Left ventricle myocardium inferior (tissue), 1 donor: ENCODE data around the gene TNNI3. TPM values are rescaled to one million over a fixed set of nuclear protein-coding genes. Genes with fewer than 3 reads are reported as not detected.

Experiments
- DNase-seq: peaks from one replicate; pipeline ENCODE4 v3.0.0-alpha.2; 2020
- H3K27ac ChIP-seq: fragments of 200-600 bp; replicated peaks from 2 replicates; pipeline ENCODE4 v1.8.0; 2021
- H3K27me3 ChIP-seq: fragments of 200-600 bp; 2 replicates; pipeline ENCODE4 v1.8.0; 2021; ENCODE audit warnings: low read depth
- H3K36me3 ChIP-seq: fragments of 200-600 bp; 2 replicates; pipeline ENCODE4 v1.8.0; 2021
- H3K4me1 ChIP-seq: fragments of 200-600 bp; 2 replicates; pipeline ENCODE4 v1.8.0; 2021
- H3K4me3 ChIP-seq: fragments of 200-600 bp; 2 replicates; pipeline ENCODE4 v1.8.0; 2021; ENCODE audit warnings: mild to moderate bottlenecking, moderate library complexity
- H3K9me3 ChIP-seq: fragments of 200-600 bp; replicated peaks from 2 replicates; pipeline ENCODE4 v1.8.0; 2021
- intact Hi-C: fragments of 100-400 bp; cut with micrococcal nuclease; formaldehyde crosslinking; loops from one replicate; pipeline ENCODE4 v1.11.0; 2022
- total RNA-seq: library from RNA; stranded (reverse); fragmentation: NEBNext Ultra II Directional; extraction: Animal tissue kit (Norgen Biotek cat#: 25700); gene quantifications from one replicate; pipeline ENCODE4 v1.2.1, GENCODE V29; 2021
- TF ChIP-seq, protein P1 (sequence below): fragments of 200-600 bp; IDR thresholded peaks from 2 replicates; pipeline ENCODE4 v1.8.0; 2021; ENCODE audit warnings: antibody characterized with exemption, mild to moderate bottlenecking, borderline replicate concordance
- donor health status: DM: no; HTN: yes; CAD: no; lungs with severe emphysema.

The TNNI3 gene
- total RNA-seq, 1 donor from 2014 or later, result 7,701 TPM

DNA sequence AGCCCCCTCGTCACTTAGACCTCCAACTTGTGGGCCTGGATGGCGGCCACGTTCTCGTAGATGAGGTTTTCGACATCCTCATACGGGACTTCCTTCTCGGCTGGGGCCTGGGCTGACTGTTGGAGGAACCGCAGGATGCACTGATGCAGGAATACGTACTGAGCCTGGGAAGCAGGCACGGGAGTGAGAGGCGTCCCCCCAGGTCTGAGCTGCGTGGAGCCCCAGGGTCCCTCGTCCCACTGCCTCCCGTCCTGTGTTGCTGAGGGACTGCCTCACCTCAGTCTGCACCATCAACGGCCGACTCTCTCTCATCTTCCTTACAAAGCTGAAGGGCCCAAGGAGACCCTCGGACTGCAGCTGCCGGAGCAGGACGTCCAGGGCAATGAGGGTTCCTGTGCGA lies 24.2 kb upstream of the TNNI3 start:
- Histone ChIP-seq H3K9me3 (no peaks in the 10 kb centered on the region), H3K4me1 (peaks cover 17% of the 10 kb centered on the region), H3K36me3 (no peaks in the 10 kb centered on the region), H3K27me3 (peaks cover 97% of the 10 kb centered on the region), H3K4me3 (no peak overlapping the region), H3K27ac (no peak overlapping the region)
- TF ChIP-seq, protein P1, sequence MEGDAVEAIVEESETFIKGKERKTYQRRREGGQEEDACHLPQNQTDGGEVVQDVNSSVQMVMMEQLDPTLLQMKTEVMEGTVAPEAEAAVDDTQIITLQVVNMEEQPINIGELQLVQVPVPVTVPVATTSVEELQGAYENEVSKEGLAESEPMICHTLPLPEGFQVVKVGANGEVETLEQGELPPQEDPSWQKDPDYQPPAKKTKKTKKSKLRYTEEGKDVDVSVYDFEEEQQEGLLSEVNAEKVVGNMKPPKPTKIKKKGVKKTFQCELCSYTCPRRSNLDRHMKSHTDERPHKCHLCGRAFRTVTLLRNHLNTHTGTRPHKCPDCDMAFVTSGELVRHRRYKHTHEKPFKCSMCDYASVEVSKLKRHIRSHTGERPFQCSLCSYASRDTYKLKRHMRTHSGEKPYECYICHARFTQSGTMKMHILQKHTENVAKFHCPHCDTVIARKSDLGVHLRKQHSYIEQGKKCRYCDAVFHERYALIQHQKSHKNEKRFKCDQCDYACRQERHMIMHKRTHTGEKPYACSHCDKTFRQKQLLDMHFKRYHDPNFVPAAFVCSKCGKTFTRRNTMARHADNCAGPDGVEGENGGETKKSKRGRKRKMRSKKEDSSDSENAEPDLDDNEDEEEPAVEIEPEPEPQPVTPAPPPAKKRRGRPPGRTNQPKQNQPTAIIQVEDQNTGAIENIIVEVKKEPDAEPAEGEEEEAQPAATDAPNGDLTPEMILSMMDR, result no peak
- no peak for DNase-seq
- intact Hi-C loops, result no loop called here

DNA sequence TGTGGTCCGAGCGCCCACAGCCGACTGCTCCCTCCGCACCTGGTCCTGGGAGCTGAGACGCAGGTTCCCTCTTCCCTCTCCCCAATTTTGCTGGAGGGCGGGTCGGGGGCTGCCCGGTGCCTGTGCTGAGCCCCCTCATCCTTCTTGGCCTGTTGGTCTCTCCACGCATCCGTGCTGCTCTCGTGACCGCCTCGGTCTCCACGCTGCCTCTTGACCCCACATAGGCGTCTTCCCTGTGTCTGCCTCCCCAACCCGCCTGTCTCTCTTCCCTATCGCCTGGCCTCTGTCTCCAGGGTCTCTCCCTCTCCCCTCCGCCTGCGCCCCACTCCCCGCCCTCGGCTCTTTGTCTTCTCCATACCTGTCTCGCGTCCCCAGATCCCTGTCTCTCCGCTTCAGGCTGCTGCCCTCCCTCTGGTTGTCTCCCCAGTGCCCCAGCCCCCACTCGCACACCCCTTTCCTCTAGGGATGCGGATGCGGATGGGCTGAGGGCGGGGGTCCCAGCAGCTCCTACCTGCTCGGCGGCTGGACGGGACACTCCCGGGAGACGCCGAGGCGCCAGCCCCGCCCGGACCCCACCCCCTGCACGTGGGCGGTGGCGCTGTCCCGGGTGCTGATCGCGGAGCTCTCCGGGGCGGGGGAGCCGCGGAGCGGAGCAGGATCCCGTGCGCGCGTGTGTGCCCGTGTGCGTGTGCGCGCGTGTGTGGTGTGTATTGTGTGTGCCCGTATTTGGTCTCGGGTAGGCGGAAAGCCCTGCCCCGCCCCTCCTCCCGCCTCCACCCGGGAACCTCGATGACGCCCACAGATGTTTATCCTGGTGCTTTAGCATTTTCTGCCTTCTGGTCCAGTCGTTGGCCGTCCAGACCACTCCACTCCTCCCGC lies 22.3 kb upstream of the TNNI3 start, which contains the start of gene SYT5:
SYT5 (minus strand) TSS at position 684 of the 879 bp plus-strand sequence. CDS start 1,248 bp downstream, outside the sequence.
- TF ChIP-seq, protein P1, result no peak
- Histone ChIP-seq H3K36me3 (no peaks in the 10 kb centered on the region), H3K9me3 (no peaks in the 10 kb centered on the region), H3K27me3 (peaks cover 98% of the 10 kb centered on the region), H3K4me3 (peak within 1 kb of the TSS; percentile 57), H3K4me1 (peaks cover 17% of the 10 kb centered on the region), H3K27ac (no peak within 1 kb of the TSS)
- intact Hi-C loops, result no loop called here
- peak; percentile 33 for DNase-seq

DNA sequence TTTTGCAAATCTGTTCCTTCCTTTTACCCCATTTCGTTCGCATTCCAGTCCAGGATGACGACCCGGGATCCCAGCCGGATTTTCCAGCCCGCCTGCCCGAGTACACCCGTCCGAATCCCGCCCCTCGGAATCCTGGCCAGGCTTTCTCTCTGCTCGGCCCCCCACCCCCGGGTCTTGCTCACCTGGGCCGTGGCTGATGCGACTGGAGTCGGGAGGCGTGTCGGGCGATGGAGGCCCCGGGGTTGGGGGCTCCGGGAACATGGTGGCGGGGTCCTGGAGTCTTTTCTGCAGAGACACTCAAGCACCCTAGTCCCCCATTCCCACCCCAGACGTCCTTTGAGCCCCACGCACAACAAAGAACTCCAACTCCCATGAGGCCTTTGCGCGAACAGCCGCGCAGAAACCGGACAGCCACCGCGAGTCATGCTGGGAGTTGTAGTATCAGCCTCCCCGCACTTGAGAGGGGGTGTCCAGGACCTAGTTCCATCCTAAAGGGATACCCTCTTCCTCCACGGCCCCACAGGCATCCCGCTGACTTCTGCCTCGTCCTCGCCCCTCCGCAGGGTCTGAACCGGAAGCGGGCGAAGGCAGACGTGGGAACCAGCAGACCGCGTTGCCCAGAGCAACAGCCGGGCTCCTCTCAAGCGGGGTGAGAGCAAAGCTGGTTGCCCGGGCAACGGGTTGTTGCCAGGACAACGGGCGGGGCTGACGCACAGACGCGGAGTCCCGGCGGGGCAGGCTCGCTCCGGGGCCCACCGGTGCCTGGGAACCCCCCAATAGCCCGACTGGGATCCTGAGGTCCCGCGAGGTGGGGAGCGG lies 21.5 kb upstream of the TNNI3 start:
- TF ChIP-seq, protein P1, result no peak
- H3K4me1 ChIP-seq, result peaks cover 21% of the 10 kb centered on the region
- H3K9me3 ChIP-seq, result no peaks in the 10 kb centered on the region
- intact Hi-C loops, result no loop called here
- H3K4me3 ChIP-seq, result peak overlapping the region; percentile 57
- H3K27me3 ChIP-seq, result peaks cover 100% of the 10 kb centered on the region
- no peaks in the 10 kb centered on the region for H3K36me3 ChIP-seq
- no peak overlapping the region for H3K27ac ChIP-seq
- peak; percentile 46 for DNase-seq

DNA sequence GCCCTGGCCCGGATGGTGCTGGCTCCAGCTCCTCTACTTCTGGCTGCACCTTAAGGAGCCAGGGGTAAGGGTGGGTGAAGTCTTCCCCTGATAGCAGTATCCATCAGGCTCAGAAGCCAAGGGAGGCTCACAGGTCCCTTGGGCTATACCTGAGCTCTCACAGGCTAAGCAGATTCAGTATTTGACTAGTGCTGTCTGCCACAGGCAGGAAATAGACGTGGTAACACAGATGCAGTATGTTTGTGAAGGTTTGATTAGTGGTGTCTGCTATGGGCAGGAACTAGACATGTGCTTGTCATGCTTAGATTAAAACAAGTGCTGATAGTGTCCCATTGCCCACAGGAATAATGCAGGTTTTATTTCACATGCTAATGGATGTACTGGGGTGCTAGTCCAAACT lies 18.5 kb upstream of the TNNI3 start:
- TF ChIP-seq, protein P1, result no peak
- intact Hi-C loops, result no loop called here
- no peak overlapping the region for H3K27ac ChIP-seq
- no peaks in the 10 kb centered on the region for H3K36me3 ChIP-seq
- no peak overlapping the region for H3K4me3 ChIP-seq
- no peak for DNase-seq
- H3K27me3 ChIP-seq, result peaks cover 99% of the 10 kb centered on the region
- peaks cover 29% of the 10 kb centered on the region for H3K4me1 ChIP-seq
- H3K9me3 ChIP-seq, result no peaks in the 10 kb centered on the region

DNA sequence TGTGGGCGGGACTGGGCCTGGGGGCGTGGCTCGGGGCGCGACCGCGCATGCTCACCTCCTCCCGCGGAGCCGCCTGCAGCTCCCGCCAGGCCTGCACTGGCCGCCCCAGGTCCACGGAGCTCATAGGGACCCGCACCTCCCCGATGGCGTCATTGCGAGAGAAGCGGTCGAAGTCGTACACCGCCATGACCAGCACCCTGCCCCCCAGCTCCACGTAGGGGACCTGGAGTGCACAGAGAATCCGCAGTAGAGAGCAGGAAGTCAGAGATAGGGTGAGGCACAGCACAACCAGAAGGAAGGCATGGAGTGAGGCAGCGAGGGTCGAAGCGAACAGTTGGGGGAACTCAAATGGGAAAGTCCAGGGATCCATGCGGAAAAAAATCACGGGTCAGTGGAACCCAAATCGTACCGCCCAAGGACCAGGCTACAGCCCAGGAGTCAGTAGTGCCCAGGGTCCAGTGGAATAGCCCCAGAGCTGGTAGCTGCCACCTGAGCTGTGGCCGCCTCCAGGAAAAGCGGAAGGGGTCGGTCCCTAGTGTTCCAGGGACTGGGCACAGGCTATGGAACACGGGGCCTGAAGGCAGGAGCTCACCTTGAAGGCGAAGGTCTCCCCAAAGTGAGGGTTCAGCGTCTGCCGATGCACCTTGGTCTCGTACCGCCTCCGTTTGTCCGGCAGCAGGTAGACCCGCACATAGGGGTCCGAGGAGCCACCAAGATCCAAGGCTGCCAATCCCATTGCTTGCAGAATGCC lies 17.8 kb upstream of the TNNI3 start:
- H3K4me3 ChIP-seq, result no peak overlapping the region
- TF ChIP-seq, protein P1, result no peak
- peaks cover 99% of the 10 kb centered on the region for H3K27me3 ChIP-seq
- no peak for DNase-seq
- H3K36me3 ChIP-seq, result no peaks in the 10 kb centered on the region
- peaks cover 29% of the 10 kb centered on the region for H3K4me1 ChIP-seq
- intact Hi-C loops, result no loop called here
- H3K9me3 ChIP-seq, result no peaks in the 10 kb centered on the region
- no peak overlapping the region for H3K27ac ChIP-seq
